ENCODE measurements around the gene LITAFD.
"Not testable (repeated sequence)": the region's sequence is repeated elsewhere in the genome, so short reads cannot be mapped to it uniquely, and the experiment has no call there.

LITAFD gene

DNA sequence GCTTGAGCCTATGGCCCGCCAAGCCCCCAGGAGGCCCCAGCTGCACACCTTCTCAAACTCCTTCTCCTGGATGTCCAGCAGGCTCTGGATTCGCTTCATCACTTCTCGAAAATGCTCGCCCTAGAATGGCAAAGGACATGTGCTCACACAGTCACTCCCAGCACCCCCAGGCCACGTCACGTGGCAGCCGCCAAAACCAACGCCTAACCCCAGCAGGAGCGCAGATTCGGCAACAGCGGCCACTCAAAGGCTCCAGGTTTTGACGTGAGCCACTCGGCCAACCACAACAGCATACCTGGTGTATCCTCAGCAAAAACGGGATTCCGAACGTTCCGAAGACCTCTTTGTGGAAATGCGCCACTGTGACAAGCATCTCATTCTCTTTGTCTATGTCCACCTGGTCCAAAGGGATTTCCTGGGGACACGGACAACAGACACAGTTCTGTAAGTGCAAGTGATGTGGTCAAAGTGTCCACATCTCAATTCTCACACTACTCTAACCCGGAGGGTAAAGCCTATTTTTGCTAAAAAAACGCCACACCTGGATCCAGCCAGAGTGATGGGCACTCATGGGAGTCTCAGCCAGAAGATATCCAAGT, 12.7 kb downstream of the LITAFD start:
- no peak for DNase-seq (ENCODE audit: low read depth)

DNA sequence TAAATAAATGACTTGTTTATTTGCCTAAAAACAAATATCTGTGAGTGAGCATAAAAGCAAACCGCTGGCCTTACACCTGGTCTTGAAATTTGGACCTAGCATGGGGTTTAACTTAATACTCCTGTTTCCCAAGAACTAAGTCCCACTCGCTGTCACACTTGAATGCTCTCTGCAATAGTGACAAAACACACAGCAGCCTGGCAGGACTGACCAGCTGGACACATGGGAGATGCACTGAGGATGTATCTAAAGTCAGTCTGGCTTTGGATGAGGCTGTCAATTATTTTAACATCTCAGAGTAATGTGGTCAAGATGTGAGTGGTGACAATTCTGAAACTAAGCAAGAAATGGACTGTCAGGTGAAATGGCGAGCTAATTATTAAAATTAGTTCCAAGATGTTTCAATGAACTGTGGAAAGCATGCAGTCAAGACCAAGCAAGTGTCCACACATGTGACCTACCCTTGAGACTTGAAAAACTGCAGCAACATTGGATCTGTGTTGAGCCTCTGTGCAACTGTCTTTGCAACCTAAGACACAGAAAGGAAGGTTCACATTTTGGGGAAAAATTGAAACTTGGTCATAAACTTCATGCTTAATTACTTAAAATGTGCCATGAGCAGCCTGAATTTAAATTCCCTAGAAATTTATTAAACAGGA, 16.6 kb downstream of the LITAFD start:
- DNase-seq (ENCODE audit: low read depth) = no peak

- DNase-seq (ENCODE audit: low read depth) = no peak
Observed at GRCh38 chr16:8899709-8900317, 17.7 kb downstream of the LITAFD start.

GRCh38 chr16:8900343-8900742, 18.2 kb downstream of the LITAFD start:
- DNase-seq (ENCODE audit: low read depth) = no peak

DNA sequence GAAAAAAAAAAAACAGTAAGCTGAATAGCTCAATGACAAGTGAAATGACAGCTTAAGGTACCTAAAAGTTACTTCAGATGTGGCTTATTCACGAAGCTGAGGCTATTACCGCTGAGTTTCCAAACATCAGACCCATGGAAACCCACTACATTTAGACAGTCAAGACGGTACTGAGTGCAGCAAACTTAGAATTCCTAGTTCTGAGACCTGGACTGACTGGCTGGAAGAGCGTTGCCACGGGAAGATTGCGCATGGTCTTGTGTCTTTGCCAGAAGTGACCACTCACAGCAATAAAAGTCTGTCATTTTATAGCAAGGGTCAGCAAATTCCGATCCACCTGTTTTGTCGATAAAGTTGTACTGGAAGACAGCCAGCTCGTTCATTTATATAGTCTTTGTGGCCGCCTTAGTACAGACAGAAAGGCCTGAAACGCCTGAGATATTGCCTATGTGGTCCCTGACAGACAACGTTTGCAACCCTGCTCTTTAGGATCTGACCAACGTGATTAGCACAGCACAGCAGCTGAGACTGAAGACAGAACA, 19.2 kb downstream of the LITAFD start:
- no peak for DNase-seq (ENCODE audit: low read depth)

GRCh38 chr16:8903004-8903403, 20.9 kb downstream of the LITAFD start:
- DNase-seq (ENCODE audit: low read depth) = no peak

DNA sequence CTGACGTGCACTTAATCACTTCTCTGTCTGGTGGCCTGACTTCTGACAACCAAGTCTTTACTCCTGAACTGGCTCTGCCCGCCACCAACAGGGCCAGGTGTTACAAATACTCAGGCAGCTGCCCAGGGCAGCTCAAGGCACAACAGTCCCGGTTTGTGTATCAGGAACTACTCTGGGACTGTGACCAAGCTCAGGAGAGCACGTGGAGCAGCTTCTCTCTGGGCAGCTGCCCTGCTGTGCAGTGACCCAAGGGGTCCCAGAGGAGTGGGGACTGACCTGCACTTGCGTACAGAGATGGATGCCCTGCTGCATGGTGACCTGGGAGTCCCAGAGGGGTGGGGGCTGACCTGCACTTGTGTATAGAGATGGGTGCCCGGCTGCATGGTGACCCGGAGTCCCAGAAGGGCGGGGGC, 21.9 kb downstream of the LITAFD start:
- no peak for DNase-seq (ENCODE audit: low read depth)

- DNase-seq (ENCODE audit: low read depth) = peak; percentile 42
Observed at GRCh38 chr16:8905168-8905762, 23.1 kb downstream of the LITAFD start.

GRCh38 chr16:8905795-8906591, 23.8 kb downstream of the LITAFD start:
- no peak for DNase-seq (ENCODE audit: low read depth)

GRCh38 chr16:8907096-8907495, 24.9 kb downstream of the LITAFD start:
- no peak for DNase-seq (ENCODE audit: low read depth)

DNA sequence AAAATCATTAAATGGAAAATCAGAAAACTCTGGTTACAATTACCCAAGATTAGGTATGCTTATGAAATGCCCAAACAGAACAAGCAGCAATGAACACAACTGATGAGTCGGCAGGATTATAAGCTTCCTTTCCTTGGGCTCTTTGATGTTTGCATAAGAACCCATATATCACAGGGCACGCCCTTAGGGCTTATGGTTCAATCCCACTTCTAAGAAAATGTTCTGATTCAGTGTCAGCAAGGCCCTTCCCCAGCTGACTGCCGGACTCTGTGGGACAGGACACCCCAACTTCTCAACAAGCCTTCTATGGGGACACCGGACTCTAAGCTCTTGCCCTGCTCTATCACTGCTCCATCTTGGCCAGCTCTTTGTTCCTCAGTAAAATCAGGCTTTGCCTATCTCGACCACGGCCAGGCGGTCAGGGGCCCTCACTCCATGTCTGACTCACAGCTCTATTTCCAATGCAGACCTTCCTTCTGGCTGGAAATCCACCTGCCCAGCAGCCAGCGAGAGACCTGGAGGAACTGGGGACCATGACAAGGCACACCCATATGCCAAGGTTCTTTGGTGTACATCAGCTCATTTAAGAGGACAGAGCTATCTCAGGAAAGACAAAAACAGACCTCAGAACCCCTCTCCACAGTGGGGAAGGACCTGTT, 26.8 kb downstream of the LITAFD start:
- no peak for DNase-seq (ENCODE audit: low read depth)

GRCh38 chr16:8910811-8911210, 28.7 kb downstream of the LITAFD start:
- no peak for DNase-seq (ENCODE audit: low read depth)

DNA sequence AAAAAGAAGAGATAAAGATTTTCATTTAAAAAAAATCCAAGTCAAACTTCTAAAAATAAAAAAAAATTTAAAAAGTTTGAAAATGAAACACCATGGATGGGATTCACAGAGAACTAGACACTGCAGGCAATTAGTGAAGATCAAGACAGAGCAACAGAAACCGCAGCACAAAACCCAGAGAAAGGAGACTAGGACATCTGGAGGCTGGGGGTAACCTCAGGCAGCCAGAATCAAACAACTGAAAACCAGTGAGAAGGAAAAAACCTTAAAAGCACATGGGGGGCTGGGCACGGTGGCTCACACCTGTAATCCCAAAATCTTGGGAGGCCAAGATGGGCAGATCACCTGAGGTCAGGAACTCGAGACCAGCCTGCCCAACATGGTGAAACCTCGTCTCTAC, 30.6 kb downstream of the LITAFD start:
- no peak for DNase-seq (ENCODE audit: low read depth)

DNA sequence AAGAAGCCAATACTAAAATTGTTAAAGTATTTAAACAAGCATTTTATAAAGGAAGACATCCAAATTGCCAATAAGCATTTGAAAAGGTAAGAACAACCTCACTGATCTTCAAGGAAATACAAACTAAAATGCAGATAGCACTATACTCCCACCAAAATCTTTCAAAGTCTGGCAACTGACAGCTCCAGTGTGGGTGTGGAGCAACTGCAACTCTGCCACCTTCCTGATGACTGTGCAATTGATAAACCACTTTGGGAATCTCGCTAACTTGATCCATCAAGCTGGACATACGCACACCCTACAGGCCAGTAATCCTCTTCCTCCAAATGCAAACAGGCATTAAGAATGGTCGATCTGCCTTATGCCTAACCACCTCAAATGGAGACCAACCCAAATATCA, 31.9 kb downstream of the LITAFD start:
- DNase-seq (ENCODE audit: low read depth) = no peak

- DNase-seq (ENCODE audit: low read depth) = no peak
Observed at GRCh38 chr16:8915722-8916301, 33.7 kb downstream of the LITAFD start.

- no peak for DNase-seq (ENCODE audit: low read depth)
Observed at GRCh38 chr16:8916541-8917225, 34.5 kb downstream of the LITAFD start.

GRCh38 chr16:8917336-8917735, 35.2 kb downstream of the LITAFD start:
- DNase-seq (ENCODE audit: low read depth) = not testable (repeated sequence)

DNA sequence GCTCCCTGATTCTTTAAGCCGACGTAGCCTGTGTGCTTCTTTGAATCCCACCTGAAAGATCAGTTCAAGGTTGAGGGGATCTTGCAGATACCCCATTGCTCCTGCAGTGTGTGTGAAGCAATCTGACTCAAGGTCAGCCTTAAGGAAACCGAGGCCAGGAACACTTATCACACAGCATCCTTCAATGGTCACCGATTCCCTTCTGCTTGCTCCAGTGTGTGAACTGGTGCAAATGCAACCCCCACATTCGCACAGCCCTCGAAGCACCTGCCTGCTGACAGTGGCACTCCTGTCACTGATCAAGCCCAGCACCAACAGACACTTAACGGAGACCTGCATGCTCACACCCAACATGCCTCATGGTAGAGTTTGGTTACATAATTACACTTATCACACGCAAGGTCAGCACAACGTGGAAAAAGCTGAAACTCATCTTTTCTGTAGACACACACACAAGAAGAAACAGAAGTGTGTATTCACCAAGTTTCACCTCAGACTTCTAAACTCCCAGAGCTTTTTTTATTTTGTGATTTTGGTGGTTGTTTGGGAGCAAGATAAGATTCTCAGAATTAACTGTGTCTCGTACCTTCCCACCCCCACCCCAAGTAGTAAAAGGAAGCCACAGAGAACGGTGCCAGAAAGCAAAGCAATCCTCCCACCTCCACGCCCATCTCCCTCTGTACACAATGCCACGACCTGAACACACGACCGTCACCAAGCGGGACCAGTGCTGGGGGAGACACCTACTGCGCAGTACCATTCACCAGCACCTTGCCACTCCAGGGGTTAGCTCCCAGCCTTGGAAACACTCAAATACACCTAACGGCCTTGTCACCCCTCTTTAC, 37.2 kb downstream of the LITAFD start:
- DNase-seq (ENCODE audit: low read depth) = no peak

DNA sequence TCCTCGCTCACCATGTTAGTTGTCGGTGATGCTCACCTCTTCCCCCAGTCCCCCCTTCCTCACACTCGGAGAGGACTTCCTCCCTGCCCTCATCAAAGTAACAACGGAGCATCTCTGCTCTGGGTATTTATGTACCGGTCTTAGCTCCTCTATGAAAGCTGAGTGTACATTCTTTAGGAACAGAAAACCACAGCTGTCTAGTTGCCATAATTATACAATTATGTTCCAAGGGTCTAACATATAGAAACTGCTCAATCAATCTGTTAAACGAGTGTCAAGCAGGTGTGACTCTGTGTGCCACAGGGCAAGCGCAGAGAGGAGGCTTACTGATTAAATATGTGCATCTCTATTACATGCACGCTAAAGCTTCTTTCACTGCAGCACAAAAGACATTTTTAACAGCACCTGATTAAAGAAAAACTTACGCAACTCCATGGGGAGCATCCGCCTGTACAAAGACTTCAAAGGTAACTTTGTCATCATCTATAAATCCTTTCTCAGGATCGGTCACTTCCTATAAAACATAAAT, 37.8 kb downstream of the LITAFD start:
- DNase-seq (ENCODE audit: low read depth) = no peak

All from ELR (cell line).